Endodermal cell (in vitro differentiated cells): ENCODE results near the gene CDC42SE2. TPM values are rescaled to one million over a fixed set of nuclear protein-coding genes. Genes with fewer than 3 reads are reported as not detected.
"Not testable (repeated sequence)": the region's sequence is repeated elsewhere in the genome, so short reads cannot be mapped to it uniquely, and the experiment has no call there.

ENCODE experiments used
- DNase-seq: peaks from one replicate; pipeline ENCODE4 v3.0.0-alpha.2; 2017
- H3K27ac ChIP-seq: 2 replicates; pipeline ENCODE4 v1.5.1; 2013; ENCODE audit warnings: mild to moderate bottlenecking, low read depth, low read length, moderate library complexity
- H3K27me3 ChIP-seq: 2 replicates; pipeline ENCODE4 v1.6.1; 2013; ENCODE audit warnings: mild to moderate bottlenecking, low read length, moderate library complexity; ENCODE audit not compliant: insufficient read depth, control insufficient read depth, poor library complexity, severe bottlenecking
- H3K36me3 ChIP-seq: 2 replicates; pipeline ENCODE4 v1.7.0; 2013; ENCODE audit warnings: mild to moderate bottlenecking, low read length, moderate library complexity; ENCODE audit not compliant: control insufficient read depth, insufficient read depth
- H3K4me1 ChIP-seq: one replicate; pipeline ENCODE4 v1.7.0; 2013; ENCODE audit warnings: low read length; ENCODE audit not compliant: control insufficient read depth, insufficient read depth
- H3K4me3 ChIP-seq: 2 replicates; pipeline ENCODE4 v1.5.1; 2013; ENCODE audit warnings: mild to moderate bottlenecking, low read length, moderate library complexity
- H3K9ac ChIP-seq: 2 replicates; pipeline ENCODE4 v1.6.1; 2013; ENCODE audit warnings: mild to moderate bottlenecking, low read length, moderate library complexity; ENCODE audit not compliant: poor library complexity, severe bottlenecking; ENCODE audit errors: extremely low read depth
- H3K9me3 ChIP-seq: 2 replicates; pipeline ENCODE4 v1.6.1; 2013; ENCODE audit warnings: mild to moderate bottlenecking, low read length, moderate library complexity; ENCODE audit not compliant: control insufficient read depth
- H3K27ac Mint-ChIP-seq: 2 replicates; pipeline ENCODE4 v1.8.0; 2020; ENCODE audit warnings: mixed read lengths
- H3K27me3 Mint-ChIP-seq: 2 replicates; pipeline ENCODE4 v1.8.0; 2021; ENCODE audit warnings: mild to moderate bottlenecking, mixed read lengths; ENCODE audit not compliant: insufficient read depth
- H3K36me3 Mint-ChIP-seq: 2 replicates; pipeline ENCODE4 v1.8.0; 2020; ENCODE audit warnings: low read depth, mixed read lengths
- H3K4me1 Mint-ChIP-seq: 2 replicates; pipeline ENCODE4 v1.8.0; 2020; ENCODE audit warnings: mixed read lengths
- H3K4me3 Mint-ChIP-seq: 2 replicates; pipeline ENCODE4 v1.8.0; 2020; ENCODE audit warnings: mild to moderate bottlenecking, moderate library complexity, mixed read lengths
- H3K9me3 Mint-ChIP-seq: 2 replicates; pipeline ENCODE4 v1.8.0; 2020; ENCODE audit warnings: mild to moderate bottlenecking, mixed read lengths
- WGBS, 2 experiments: methylation state at CpG; one replicate each; pipeline versions ENCODE4 v1.1.5 to v1.1.7; 2013; ENCODE audit warnings: missing lambda C conversion rate in 2 of 2, mixed read lengths in 1 of 2; ENCODE audit not compliant: insufficient coverage in 1 of 2, insufficient read length in 1 of 2; 5-methylcytosine and 5-hydroxymethylcytosine counted together
- total RNA-seq, 2 donors: library from RNA; stranded (reverse); fragmentation: NEBNext Ultra II Directional in 1 of 2; extraction: Animal tissue kit (Norgen Biotek cat#: 25700) in 1 of 2; gene quantifications; 2 replicates in 1 of 2; 3 replicates in 1 of 2; pipeline ENCODE4 v1.2.1, GENCODE V29; 2021
- TF ChIP-seq, protein P1 (sequence below): fragments of 200-600 bp; sonication (generic); conservative IDR thresholded peaks from 2 replicates; pipeline ENCODE4 v1.5.0; 2021; ENCODE audit warnings: antibody characterized with exemption, mild to moderate bottlenecking

The CDC42SE2 gene
- total RNA-seq, 2 donors from 2014 or later = 28.6 to 36.4 TPM

DNA sequence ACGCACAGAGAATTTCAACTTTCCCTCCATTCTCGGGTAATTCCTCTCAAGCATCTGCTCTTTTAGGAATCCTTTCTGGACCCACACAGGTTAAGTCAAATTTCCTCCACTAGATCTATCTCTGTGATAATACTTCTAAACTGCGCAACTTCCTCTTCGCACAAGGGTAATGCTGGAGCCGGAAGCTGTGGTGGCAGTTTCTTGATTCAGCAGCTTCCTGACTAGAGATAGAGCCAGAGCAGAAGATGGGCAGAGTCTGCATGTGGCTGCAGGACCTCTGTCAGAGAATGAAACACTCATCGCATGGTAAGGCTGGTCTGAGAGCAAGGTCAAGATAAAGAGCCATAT, 11.1 kb upstream of the CDC42SE2 start:
- H3K36me3 ChIP-seq = no peaks in the 10 kb centered on the region
- Mint-ChIP-seq H3K27me3 (no peaks in the 10 kb centered on the region), H3K36me3 (no peaks in the 10 kb centered on the region), H3K4me3 (no peak overlapping the region), H3K27ac (no peak overlapping the region), H3K9me3 (no peaks in the 10 kb centered on the region), H3K4me1 (no peaks in the 10 kb centered on the region)
- TF ChIP-seq, protein P1, sequence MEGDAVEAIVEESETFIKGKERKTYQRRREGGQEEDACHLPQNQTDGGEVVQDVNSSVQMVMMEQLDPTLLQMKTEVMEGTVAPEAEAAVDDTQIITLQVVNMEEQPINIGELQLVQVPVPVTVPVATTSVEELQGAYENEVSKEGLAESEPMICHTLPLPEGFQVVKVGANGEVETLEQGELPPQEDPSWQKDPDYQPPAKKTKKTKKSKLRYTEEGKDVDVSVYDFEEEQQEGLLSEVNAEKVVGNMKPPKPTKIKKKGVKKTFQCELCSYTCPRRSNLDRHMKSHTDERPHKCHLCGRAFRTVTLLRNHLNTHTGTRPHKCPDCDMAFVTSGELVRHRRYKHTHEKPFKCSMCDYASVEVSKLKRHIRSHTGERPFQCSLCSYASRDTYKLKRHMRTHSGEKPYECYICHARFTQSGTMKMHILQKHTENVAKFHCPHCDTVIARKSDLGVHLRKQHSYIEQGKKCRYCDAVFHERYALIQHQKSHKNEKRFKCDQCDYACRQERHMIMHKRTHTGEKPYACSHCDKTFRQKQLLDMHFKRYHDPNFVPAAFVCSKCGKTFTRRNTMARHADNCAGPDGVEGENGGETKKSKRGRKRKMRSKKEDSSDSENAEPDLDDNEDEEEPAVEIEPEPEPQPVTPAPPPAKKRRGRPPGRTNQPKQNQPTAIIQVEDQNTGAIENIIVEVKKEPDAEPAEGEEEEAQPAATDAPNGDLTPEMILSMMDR = no peak
- no peaks in the 10 kb centered on the region for H3K9me3 ChIP-seq
- H3K27ac ChIP-seq = no peak overlapping the region
- H3K4me3 ChIP-seq = no peak overlapping the region
- no peak for DNase-seq
- H3K9ac ChIP-seq = no peak overlapping the region
- 87 to 88% methylated on average over 6 of the region's 6 CpGs for WGBS, 2 experiments
- no peaks in the 10 kb centered on the region for H3K4me1 ChIP-seq
- no peaks in the 10 kb centered on the region for H3K27me3 ChIP-seq

- not testable (repeated sequence) for H3K9ac ChIP-seq, H3K36me3 ChIP-seq, H3K4me3 Mint-ChIP-seq, H3K4me1 Mint-ChIP-seq, H3K9me3 ChIP-seq, H3K27ac Mint-ChIP-seq, H3K27ac ChIP-seq, DNase-seq, H3K36me3 Mint-ChIP-seq, H3K9me3 Mint-ChIP-seq, H3K4me1 ChIP-seq, H3K4me3 ChIP-seq, H3K27me3 ChIP-seq, H3K27me3 Mint-ChIP-seq
- 94 to 96% methylated on average over 5 to 7 of the region's 10 CpGs for WGBS, 2 experiments
These were observed 9.8 kb upstream of the CDC42SE2 start for GRCh38 chr5:131254025-131254424.

- no peaks in the 10 kb centered on the region for H3K27me3 Mint-ChIP-seq
- no peak overlapping the region for H3K4me3 ChIP-seq
- 85% methylated on average over 2 of the region's 2 CpGs; no CpG with 5 or more reads in 1 of the 2 experiments for WGBS, 2 experiments
These were observed 9.1 kb upstream of the CDC42SE2 start for GRCh38 chr5:131254741-131255140.

GRCh38 chr5:131256507-131256823, 7.4 kb upstream of the CDC42SE2 start:
- H3K9me3 ChIP-seq = no peaks in the 10 kb centered on the region
- WGBS, 2 experiments = 92 to 100% methylated on average over 2 of the region's 2 CpGs
- H3K4me3 ChIP-seq = no peak overlapping the region
- no peaks in the 10 kb centered on the region for H3K9me3 Mint-ChIP-seq
- no peak overlapping the region for H3K4me3 Mint-ChIP-seq
- no peak overlapping the region for H3K9ac ChIP-seq
- H3K36me3 ChIP-seq = no peaks in the 10 kb centered on the region
- no peaks in the 10 kb centered on the region for H3K27me3 Mint-ChIP-seq
- no peak for DNase-seq
- TF ChIP-seq, protein P1 = no peak
- no peak overlapping the region for H3K27ac ChIP-seq
- H3K4me1 Mint-ChIP-seq = no peaks in the 10 kb centered on the region
- H3K27me3 ChIP-seq = no peaks in the 10 kb centered on the region
- no peaks in the 10 kb centered on the region for H3K36me3 Mint-ChIP-seq
- no peak overlapping the region for H3K27ac Mint-ChIP-seq
- H3K4me1 ChIP-seq = no peaks in the 10 kb centered on the region

More at GRCh38 chr5:131254741-131255140, 9.1 kb upstream of the CDC42SE2 start:
- Mint-ChIP-seq H3K9me3 (no peaks in the 10 kb centered on the region), H3K27ac (no peak overlapping the region), H3K36me3 (no peaks in the 10 kb centered on the region), H3K4me1 (no peaks in the 10 kb centered on the region), H3K4me3 (no peak overlapping the region)
- no peak for DNase-seq
- H3K27ac ChIP-seq = no peak overlapping the region
- H3K9me3 ChIP-seq = no peaks in the 10 kb centered on the region
- H3K9ac ChIP-seq = no peak overlapping the region
- TF ChIP-seq, protein P1 = no peak
- H3K36me3 ChIP-seq = no peaks in the 10 kb centered on the region
- no peaks in the 10 kb centered on the region for H3K27me3 ChIP-seq
- no peaks in the 10 kb centered on the region for H3K4me1 ChIP-seq
